HepG2 (cell line): ENCODE data around the gene TAF7.

Experiments used
- GABPA ChIP-seq, 2 experiments: IDR thresholded peaks; 2 replicates each; pipeline ENCODE4 v1.6.1; 2011 to 2016; ENCODE audit warnings: low read depth in 2 of 2, low read length in 1 of 2, missing biosample characterization in 1 of 2, missing genetic modification characterization in 1 of 2
- HMGXB4 ChIP-seq, 2 experiments: sonication (generic) in 1 of 2; formaldehyde crosslinking in 1 of 2; IDR thresholded peaks; 2 replicates each; pipeline versions ENCODE4 v1.4.0 to v1.6.1; 2018 to 2020; ENCODE audit warnings: missing genetic modification reagents in 2 of 2, borderline replicate concordance in 1 of 2, low read depth in 1 of 2, mild to moderate bottlenecking in 1 of 2, missing biosample characterization in 1 of 2
- MTERF4 ChIP-seq: sonication (generic); formaldehyde crosslinking; IDR thresholded peaks from 2 replicates; pipeline ENCODE4 v1.8.0; 2023; ENCODE audit warnings: mild to moderate bottlenecking, missing genetic modification reagents
- MXI1 ChIP-seq: IDR thresholded peaks from 3 replicates; pipeline ENCODE4 v1.6.1; 2012; ENCODE audit warnings: low read depth, low read length, inconsistent platforms, borderline replicate concordance
- PHF20 ChIP-seq: sonication (generic); formaldehyde crosslinking; IDR thresholded peaks from 2 replicates; pipeline ENCODE4 v1.5.0; 2020; ENCODE audit warnings: mild to moderate bottlenecking, missing genetic modification reagents
- POLR2A ChIP-seq, 2 experiments: IDR thresholded peaks; 2 replicates each; pipeline ENCODE4 v1.6.1; 2011; ENCODE audit warnings: low read depth in 2 of 2, low read length in 2 of 2, mild to moderate bottlenecking in 1 of 2, moderate library complexity in 1 of 2; ENCODE audit not compliant: insufficient read depth in 1 of 2
- RAD21 ChIP-seq: fragments of 450-650 bp; formaldehyde crosslinking; IDR thresholded peaks from 2 replicates; pipeline ENCODE4 v1.5.0; 2020; ENCODE audit warnings: mild to moderate bottlenecking
- ZBTB21 ChIP-seq: sonication (generic); formaldehyde crosslinking; IDR thresholded peaks from 2 replicates; pipeline ENCODE4 v1.4.0; 2020; ENCODE audit warnings: missing genetic modification reagents
- TF ChIP-seq, protein P1 (sequence below): sonication (generic); formaldehyde crosslinking; IDR thresholded peaks from 2 replicates; pipeline ENCODE4 v1.5.0; 2020; ENCODE audit warnings: mild to moderate bottlenecking, missing genetic modification reagents, moderate library complexity

GRCh38 chr5:141366016-141366896 lies 45.7 kb upstream of the TAF7 start:
- TF ChIP-seq PHF20 (CRISPR knock-in tag) (no peak), HMGXB4 (CRISPR knock-in tag; IDR thresholded peaks at IDR 0.05; ENCODE audit: borderline replicate concordance in 1 of 2, low read depth in 1 of 2) (no peak), MXI1 (no peak), POLR2A (IDR thresholded peaks at IDR 0.05; ENCODE audit: insufficient read depth in 1 of 2, low read depth in 2 of 2, low read length in 2 of 2) (no peak), GABPA (IDR thresholded peaks at IDR 0.05; ENCODE audit: low read depth, low read length) (no peak), GABPA (CRISPR knock-in tag; IDR thresholded peaks at IDR 0.05; ENCODE audit: low read depth) (no peak), MTERF4 (CRISPR knock-in tag) (no peak), RAD21 (CRISPR knock-in tag) (no peak), ZBTB21 (CRISPR knock-in tag) (no peak)
- TF ChIP-seq, protein P1, sequence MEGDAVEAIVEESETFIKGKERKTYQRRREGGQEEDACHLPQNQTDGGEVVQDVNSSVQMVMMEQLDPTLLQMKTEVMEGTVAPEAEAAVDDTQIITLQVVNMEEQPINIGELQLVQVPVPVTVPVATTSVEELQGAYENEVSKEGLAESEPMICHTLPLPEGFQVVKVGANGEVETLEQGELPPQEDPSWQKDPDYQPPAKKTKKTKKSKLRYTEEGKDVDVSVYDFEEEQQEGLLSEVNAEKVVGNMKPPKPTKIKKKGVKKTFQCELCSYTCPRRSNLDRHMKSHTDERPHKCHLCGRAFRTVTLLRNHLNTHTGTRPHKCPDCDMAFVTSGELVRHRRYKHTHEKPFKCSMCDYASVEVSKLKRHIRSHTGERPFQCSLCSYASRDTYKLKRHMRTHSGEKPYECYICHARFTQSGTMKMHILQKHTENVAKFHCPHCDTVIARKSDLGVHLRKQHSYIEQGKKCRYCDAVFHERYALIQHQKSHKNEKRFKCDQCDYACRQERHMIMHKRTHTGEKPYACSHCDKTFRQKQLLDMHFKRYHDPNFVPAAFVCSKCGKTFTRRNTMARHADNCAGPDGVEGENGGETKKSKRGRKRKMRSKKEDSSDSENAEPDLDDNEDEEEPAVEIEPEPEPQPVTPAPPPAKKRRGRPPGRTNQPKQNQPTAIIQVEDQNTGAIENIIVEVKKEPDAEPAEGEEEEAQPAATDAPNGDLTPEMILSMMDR (CRISPR knock-in tag), result no peak
